GM23338 (cell line): ENCODE measurements around the gene CHD5. TPM values are rescaled to one million over a fixed set of nuclear protein-coding genes. Genes with fewer than 3 reads are reported as not detected.

Experiments used
- ATAC-seq: fragments of 200-7000 bp; cut with Tn5 transposase; 3 replicates; pipeline ENCODE4 v1.9.1; 2020
- DNase-seq: peaks from one replicate; pipeline ENCODE4 v3.0.0-alpha.2; 2015; ENCODE audit warnings: low spot score
- H2AFZ ChIP-seq: fragments of 200-600 bp; sonication (generic); 2 replicates; pipeline ENCODE4 v1.8.0; 2016; ENCODE audit warnings: antibody characterized with exemption, mild to moderate bottlenecking, moderate library complexity
- H3F3A ChIP-seq: fragments of 200-600 bp; sonication (generic); replicated peaks from 2 replicates; pipeline ENCODE4 v1.8.0; 2017; ENCODE audit warnings: antibody characterized with exemption, mixed run types, low read depth
- H3K27ac ChIP-seq: fragments of 200-600 bp; sonication (generic); 2 replicates; pipeline ENCODE4 v1.6.1; 2016; ENCODE audit warnings: low read depth
- H3K27me3 ChIP-seq: fragments of 200-600 bp; sonication (generic); 2 replicates; pipeline ENCODE4 v1.8.0; 2016; ENCODE audit warnings: mild to moderate bottlenecking, mixed run types, moderate library complexity; ENCODE audit not compliant: insufficient read depth
- H3K36me3 ChIP-seq: fragments of 200-600 bp; sonication (generic); 2 replicates; pipeline ENCODE4 v1.8.0; 2016; ENCODE audit warnings: mild to moderate bottlenecking; ENCODE audit not compliant: insufficient read depth
- H3K4me1 ChIP-seq: fragments of 200-600 bp; sonication (generic); 2 replicates; pipeline ENCODE4 v1.8.0; 2016; ENCODE audit warnings: mild to moderate bottlenecking, moderate library complexity; ENCODE audit not compliant: insufficient read depth
- H3K4me2 ChIP-seq: fragments of 200-600 bp; sonication (generic); 2 replicates; pipeline ENCODE4 v1.7.1; 2017; ENCODE audit warnings: mixed run types
- H3K4me3 ChIP-seq: fragments of 200-600 bp; sonication (generic); 2 replicates; pipeline ENCODE4 v1.6.1; 2016; ENCODE audit warnings: mixed run types
- H3K79me2 ChIP-seq: fragments of 200-600 bp; sonication (generic); replicated peaks from 2 replicates; pipeline ENCODE4 v1.8.0; 2017; ENCODE audit warnings: mild to moderate bottlenecking; ENCODE audit not compliant: insufficient read depth
- H3K9me2 ChIP-seq: fragments of 200-600 bp; sonication (generic); 2 replicates; pipeline ENCODE4 v1.8.0; 2017; ENCODE audit not compliant: insufficient read depth
- H4K20me1 ChIP-seq: fragments of 200-600 bp; sonication (generic); replicated peaks from 2 replicates; pipeline ENCODE4 v1.8.0; 2017; ENCODE audit warnings: mild to moderate bottlenecking; ENCODE audit not compliant: insufficient read depth
- H3K27ac Mint-ChIP-seq: 2 replicates; pipeline ENCODE4 v1.8.0; 2020; ENCODE audit warnings: inconsistent platforms, mild to moderate bottlenecking, moderate library complexity, mixed read lengths
- H3K27me3 Mint-ChIP-seq: 3 replicates; pipeline ENCODE4 v1.8.0; 2022; ENCODE audit warnings: low read depth, mild to moderate bottlenecking, moderate library complexity, mixed read lengths, inconsistent platforms; ENCODE audit not compliant: insufficient read depth, poor library complexity
- H3K36me3 Mint-ChIP-seq: 3 replicates; pipeline ENCODE4 v1.8.0; 2021; ENCODE audit warnings: low read depth, mild to moderate bottlenecking, inconsistent platforms, moderate library complexity, mixed read lengths
- H3K4me1 Mint-ChIP-seq: 3 replicates; pipeline ENCODE4 v1.8.0; 2020; ENCODE audit warnings: mild to moderate bottlenecking, inconsistent platforms, mixed read lengths
- H3K4me3 Mint-ChIP-seq: 3 replicates; pipeline ENCODE4 v1.8.0; 2021; ENCODE audit warnings: moderate library complexity, mild to moderate bottlenecking, inconsistent platforms, mixed read lengths
- H3K9me3 Mint-ChIP-seq: 3 replicates; pipeline ENCODE4 v1.8.0; 2020; ENCODE audit warnings: moderate library complexity, mild to moderate bottlenecking, inconsistent platforms, mixed read lengths
- CREB1 ChIP-seq: fragments of 250-450 bp; sonication (Bioruptor Pico); IDR thresholded peaks from 2 replicates; pipeline ENCODE4 v1.5.0; 2020; ENCODE audit warnings: low read depth, mild to moderate bottlenecking, moderate library complexity
- CTCF ChIP-seq, 2 experiments: fragments of 200-600 bp in 1 of 2; sonication (generic) in 1 of 2; conservative IDR thresholded peaks; 2 replicates each; pipeline versions ENCODE4 v1.5.1 to v1.6.1; 2016 to 2017; ENCODE audit warnings: antibody characterized with exemption in 2 of 2, low read depth in 2 of 2, mild to moderate bottlenecking in 2 of 2, moderate library complexity in 1 of 2
- EZH2 ChIP-seq: fragments of 200-600 bp; sonication (generic); IDR thresholded peaks from one replicate; pipeline ENCODE4 v1.8.0; 2017; ENCODE audit warnings: antibody characterized with exemption, mild to moderate bottlenecking, low read depth; ENCODE audit not compliant: unreplicated experiment
- EZH2phosphoT487 ChIP-seq: fragments of 200-600 bp; sonication (generic); IDR thresholded peaks from one replicate; pipeline ENCODE4 v1.8.1; 2018; ENCODE audit warnings: antibody characterized with exemption; ENCODE audit not compliant: unreplicated experiment
- JUNB ChIP-seq: IDR thresholded peaks from one replicate; pipeline ENCODE4 v1.6.1; 2016; ENCODE audit warnings: antibody characterized with exemption; ENCODE audit not compliant: unreplicated experiment
- NANOG ChIP-seq: IDR thresholded peaks from 2 replicates; pipeline ENCODE4 v1.6.1; 2016; ENCODE audit warnings: antibody characterized with exemption, borderline replicate concordance
- POLR2AphosphoS5 ChIP-seq: IDR thresholded peaks from 2 replicates; pipeline ENCODE4 v1.6.1; 2016; ENCODE audit warnings: antibody characterized with exemption, low read depth
- STAT1 ChIP-seq: IDR thresholded peaks from one replicate; pipeline ENCODE4 v1.6.1; 2016; ENCODE audit warnings: antibody characterized with exemption; ENCODE audit not compliant: unreplicated experiment
- ZNF114 ChIP-seq: fragments of 250-450 bp; sonication (Bioruptor Pico); IDR thresholded peaks from 2 replicates; pipeline ENCODE4 v1.5.0; 2020; ENCODE audit warnings: mild to moderate bottlenecking, moderate library complexity
- ZNF331 ChIP-seq: fragments of 250-450 bp; sonication (Bioruptor Pico); IDR thresholded peaks from 2 replicates; pipeline ENCODE4 v1.5.0; 2020; ENCODE audit warnings: low read depth, mild to moderate bottlenecking, moderate library complexity
- polyA plus RNA-seq: library from polyadenylated mRNA; unstranded; fragments of >200 nt; fragmentation: Nextera tagmentation; extraction: Ambion mirVana; gene quantifications from 2 replicates; pipeline ENCODE4 v1.2.1, GENCODE V29; 2016
- total RNA-seq: library from RNA; depleted of rRNA; stranded (reverse); fragments of >200 nt; shearing (Covaris generic); gene quantifications from 2 replicates; pipeline ENCODE4 v1.2.3, GENCODE V29; 2014
- TF ChIP-seq, protein P1 (sequence below): IDR thresholded peaks from one replicate; pipeline ENCODE4 v1.6.1; 2018; ENCODE audit warnings: antibody characterized with exemption; ENCODE audit not compliant: unreplicated experiment
- TF ChIP-seq, protein P2 (sequence below): IDR thresholded peaks from 2 replicates; pipeline ENCODE4 v1.6.1; 2016; ENCODE audit warnings: antibody characterized with exemption

CHD5 gene
- total and polyA plus RNA-seq, 2 experiments from 2014 or later: 0.32 to 1.0 TPM

- TF ChIP-seq, protein P1, sequence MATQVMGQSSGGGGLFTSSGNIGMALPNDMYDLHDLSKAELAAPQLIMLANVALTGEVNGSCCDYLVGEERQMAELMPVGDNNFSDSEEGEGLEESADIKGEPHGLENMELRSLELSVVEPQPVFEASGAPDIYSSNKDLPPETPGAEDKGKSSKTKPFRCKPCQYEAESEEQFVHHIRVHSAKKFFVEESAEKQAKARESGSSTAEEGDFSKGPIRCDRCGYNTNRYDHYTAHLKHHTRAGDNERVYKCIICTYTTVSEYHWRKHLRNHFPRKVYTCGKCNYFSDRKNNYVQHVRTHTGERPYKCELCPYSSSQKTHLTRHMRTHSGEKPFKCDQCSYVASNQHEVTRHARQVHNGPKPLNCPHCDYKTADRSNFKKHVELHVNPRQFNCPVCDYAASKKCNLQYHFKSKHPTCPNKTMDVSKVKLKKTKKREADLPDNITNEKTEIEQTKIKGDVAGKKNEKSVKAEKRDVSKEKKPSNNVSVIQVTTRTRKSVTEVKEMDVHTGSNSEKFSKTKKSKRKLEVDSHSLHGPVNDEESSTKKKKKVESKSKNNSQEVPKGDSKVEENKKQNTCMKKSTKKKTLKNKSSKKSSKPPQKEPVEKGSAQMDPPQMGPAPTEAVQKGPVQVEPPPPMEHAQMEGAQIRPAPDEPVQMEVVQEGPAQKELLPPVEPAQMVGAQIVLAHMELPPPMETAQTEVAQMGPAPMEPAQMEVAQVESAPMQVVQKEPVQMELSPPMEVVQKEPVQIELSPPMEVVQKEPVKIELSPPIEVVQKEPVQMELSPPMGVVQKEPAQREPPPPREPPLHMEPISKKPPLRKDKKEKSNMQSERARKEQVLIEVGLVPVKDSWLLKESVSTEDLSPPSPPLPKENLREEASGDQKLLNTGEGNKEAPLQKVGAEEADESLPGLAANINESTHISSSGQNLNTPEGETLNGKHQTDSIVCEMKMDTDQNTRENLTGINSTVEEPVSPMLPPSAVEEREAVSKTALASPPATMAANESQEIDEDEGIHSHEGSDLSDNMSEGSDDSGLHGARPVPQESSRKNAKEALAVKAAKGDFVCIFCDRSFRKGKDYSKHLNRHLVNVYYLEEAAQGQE: no peak
- no peak for TF ChIP-seq CREB1 (CRISPR knock-in tag)
- no peak for TF ChIP-seq EZH2phosphoT487
- TF ChIP-seq STAT1: no peak
- TF ChIP-seq ZNF331 (CRISPR knock-in tag): no peak
- TF ChIP-seq, protein P2, sequence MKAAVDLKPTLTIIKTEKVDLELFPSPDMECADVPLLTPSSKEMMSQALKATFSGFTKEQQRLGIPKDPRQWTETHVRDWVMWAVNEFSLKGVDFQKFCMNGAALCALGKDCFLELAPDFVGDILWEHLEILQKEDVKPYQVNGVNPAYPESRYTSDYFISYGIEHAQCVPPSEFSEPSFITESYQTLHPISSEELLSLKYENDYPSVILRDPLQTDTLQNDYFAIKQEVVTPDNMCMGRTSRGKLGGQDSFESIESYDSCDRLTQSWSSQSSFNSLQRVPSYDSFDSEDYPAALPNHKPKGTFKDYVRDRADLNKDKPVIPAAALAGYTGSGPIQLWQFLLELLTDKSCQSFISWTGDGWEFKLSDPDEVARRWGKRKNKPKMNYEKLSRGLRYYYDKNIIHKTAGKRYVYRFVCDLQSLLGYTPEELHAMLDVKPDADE: no peak
These were observed 22.5 kb downstream of the CHD5 start (continued) for GRCh38 chr1:6157528-6158174.

DNA sequence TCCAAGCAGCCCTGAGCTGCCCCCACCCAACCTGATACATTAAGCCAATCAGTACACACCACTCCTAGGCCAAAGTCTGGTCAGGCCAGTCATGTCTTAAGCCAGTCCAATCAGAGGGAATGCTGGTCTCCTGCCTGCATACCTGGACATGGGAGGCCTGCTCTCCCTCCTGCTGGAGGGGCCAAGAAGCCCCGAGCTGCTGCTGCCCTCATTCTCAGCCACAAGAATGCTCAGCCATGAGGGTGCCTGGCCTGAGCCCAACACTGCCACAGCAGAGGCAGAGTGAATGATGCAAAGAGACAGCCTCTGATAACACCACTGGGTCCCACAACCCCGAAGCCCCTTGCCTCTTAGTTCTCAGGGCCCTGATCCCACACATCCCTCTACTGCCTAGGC is 23.0 kb downstream of the CHD5 start:
- Histone ChIP-seq H3K4me2 (no peak overlapping the region), H2AFZ (no peak overlapping the region), H3K36me3 (no peaks in the 10 kb centered on the region), H3F3A (peaks cover 6% of the 10 kb centered on the region; the same call in 1 of the 2 replicates), H3K79me2 (no peaks in the 10 kb centered on the region), H3K9me2 (no peaks in the 10 kb centered on the region), H3K4me1 (peaks cover 3% of the 10 kb centered on the region; the same call in 1 of the 2 replicates), H3K27me3 (no peaks in the 10 kb centered on the region), H3K4me3 (no peak overlapping the region), H3K27ac (no peak overlapping the region), H4K20me1 (no peaks in the 10 kb centered on the region)
- peaks cover 19% of the 10 kb centered on the region for H3K27me3 Mint-ChIP-seq
- ATAC-seq (no peak), DNase-seq (no peak)
- H3K4me3 Mint-ChIP-seq: no peak overlapping the region
- H3K27ac Mint-ChIP-seq: no peak overlapping the region
- H3K36me3 Mint-ChIP-seq: no peaks in the 10 kb centered on the region
- peaks cover 17% of the 10 kb centered on the region for H3K4me1 Mint-ChIP-seq
- H3K9me3 Mint-ChIP-seq: no peaks in the 10 kb centered on the region
- no peak for TF ChIP-seq ZNF331 (CRISPR knock-in tag)
- no peak for TF ChIP-seq EZH2
- TF ChIP-seq POLR2AphosphoS5: no peak
- no peak for TF ChIP-seq JUNB
- no peak for TF ChIP-seq EZH2phosphoT487
- TF ChIP-seq CTCF (conservative IDR thresholded peaks at IDR 0.05; ENCODE audit: low read depth in 2 of 2): no peak
- TF ChIP-seq STAT1: no peak
- TF ChIP-seq NANOG: no peak
- TF ChIP-seq CREB1 (CRISPR knock-in tag): no peak
- TF ChIP-seq ZNF114: no peak
- TF ChIP-seq, protein P2: no peak
